OCI-LY7 (cell line): ENCODE results near the gene FRAS1. TPM values are rescaled to one million over a fixed set of nuclear protein-coding genes. Genes with fewer than 3 reads are reported as not detected.

Experiments
- BruUV-seq: library from RNA; stranded (reverse); fragments of 400-500 nt; replicated peaks from 2 replicates; lab custom pipeline; 2021; lab: Mats Ljungman, UMichigan
- CTCF ChIA-PET: fragments of 300-600 bp; sonication (Branson Sonifier 250); formaldehyde crosslinking; loops from one replicate; lab custom pipeline; 2022; ENCODE audit warnings: antibody characterized with exemption; ENCODE audit not compliant: unreplicated experiment; lab: Charles Lee
- POLR2A ChIA-PET: fragments of 300-600 bp; sonication (Branson Sonifier 250); formaldehyde crosslinking; loops from one replicate; lab custom pipeline; 2022; ENCODE audit warnings: antibody characterized with exemption; lab: Charles Lee
- DNase-seq: peaks from one replicate; pipeline ENCODE4 v3.0.0-alpha.2; 2015; ENCODE audit warnings: low spot score
- H2AFZ ChIP-seq: fragments of 200-600 bp; sonication (generic), shearing (Covaris generic); 2 replicates; pipeline ENCODE4 v1.6.1; 2014; ENCODE audit warnings: mild to moderate bottlenecking, antibody characterized with exemption, low read length, moderate library complexity
- H3K27ac ChIP-seq: fragments of 200-600 bp; sonication (generic); 2 replicates; pipeline ENCODE4 v1.5.1; 2014; ENCODE audit warnings: mixed run types, low read depth, mild to moderate bottlenecking, moderate library complexity, low read length, inconsistent platforms; ENCODE audit not compliant: poor library complexity, severe bottlenecking
- H3K36me3 ChIP-seq: fragments of 200-600 bp; sonication (generic); 2 replicates; pipeline ENCODE4 v1.6.1; 2014; ENCODE audit warnings: mild to moderate bottlenecking, antibody characterized with exemption, low read length, moderate library complexity, mixed read lengths; ENCODE audit not compliant: insufficient read depth
- H3K4me1 ChIP-seq: fragments of 200-600 bp; sonication (generic); 2 replicates; pipeline ENCODE4 v1.5.1; 2014; ENCODE audit warnings: mild to moderate bottlenecking, low read length; ENCODE audit not compliant: insufficient read depth, poor library complexity, severe bottlenecking
- H3K4me2 ChIP-seq: fragments of 200-600 bp; sonication (generic); 2 replicates; pipeline ENCODE4 v1.6.1; 2014; ENCODE audit warnings: mild to moderate bottlenecking, low read length
- H3K4me3 ChIP-seq: fragments of 200-600 bp; sonication (generic); 2 replicates; pipeline ENCODE4 v1.5.1; 2014; ENCODE audit warnings: mild to moderate bottlenecking, low read depth, low read length; ENCODE audit not compliant: poor library complexity, severe bottlenecking
- H3K79me2 ChIP-seq: fragments of 200-600 bp; sonication (generic); 2 replicates; pipeline ENCODE4 v1.6.1; 2016; ENCODE audit warnings: low read depth, mild to moderate bottlenecking, low read length, moderate library complexity, mixed read lengths; ENCODE audit not compliant: insufficient read depth
- H3K9me2 ChIP-seq: fragments of 200-600 bp; sonication (generic); 2 replicates; pipeline ENCODE4 v1.6.1; 2016; ENCODE audit warnings: mild to moderate bottlenecking, low read length, mixed read lengths; ENCODE audit not compliant: insufficient read depth
- H3K9me3 ChIP-seq: fragments of 200-600 bp; sonication (generic); 2 replicates; pipeline ENCODE4 v1.6.1; 2014; ENCODE audit warnings: mild to moderate bottlenecking, mixed run types, low read length, mixed read lengths
- H4K20me1 ChIP-seq: fragments of 200-600 bp; sonication (generic); 2 replicates; pipeline ENCODE4 v1.6.1; 2014; ENCODE audit warnings: mild to moderate bottlenecking, antibody characterized with exemption, low read length, moderate library complexity, mixed read lengths; ENCODE audit not compliant: insufficient read depth
- EZH2phosphoT487 ChIP-seq: fragments of 200-600 bp; sonication (generic); IDR thresholded peaks from 2 replicates; pipeline ENCODE4 v1.6.1; 2018; ENCODE audit warnings: low read depth, borderline replicate concordance, mild to moderate bottlenecking, mixed run types, antibody characterized with exemption, low read length, moderate library complexity, mixed read lengths
- intact Hi-C: fragments of 100-400 bp; cut with micrococcal nuclease; formaldehyde crosslinking; loops from one replicate; pipeline ENCODE4 v1.10.0; 2022; ENCODE audit not compliant: unreplicated experiment
- total RNA-seq, 2 experiments: library from RNA; depleted of rRNA in 1 of 2; stranded (reverse); fragments of >200 nt in 1 of 2; shearing (Covaris generic) in 1 of 2; gene quantifications; 2 replicates each; pipeline ENCODE4 v1.2.3, GENCODE V29; 2014 to 2022
- TF ChIP-seq, protein P1 (sequence below): fragments of 200-600 bp; sonication (generic); conservative IDR thresholded peaks from 2 replicates; pipeline ENCODE4 v1.5.1; 2014; ENCODE audit warnings: mild to moderate bottlenecking, antibody characterized with exemption, low read length, moderate library complexity, mixed read lengths

The FRAS1 gene
- total RNA-seq, 2 experiments from 2014 or later: 0.19 to 0.30 TPM

DNA sequence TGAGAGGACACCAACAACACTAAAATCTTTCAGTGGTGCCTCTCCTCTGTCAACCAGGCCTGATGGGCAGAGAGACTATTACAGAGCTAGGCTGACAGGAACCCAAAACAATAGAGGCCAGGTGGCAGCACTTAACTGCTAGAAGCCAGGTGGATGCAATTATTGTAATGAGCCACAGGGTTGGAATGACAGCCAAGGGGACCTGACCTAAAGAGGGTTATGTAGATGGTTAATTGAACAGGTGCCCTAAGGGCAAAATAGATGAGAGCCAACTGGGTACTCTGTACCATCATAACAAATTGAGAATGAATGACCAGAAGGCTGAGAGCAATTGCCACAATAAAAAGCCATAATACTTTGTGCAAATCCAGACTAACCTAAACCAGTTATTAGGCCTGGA lies 24.7 kb upstream of the FRAS1 start:
- no peaks in the 10 kb centered on the region for H3K9me2 ChIP-seq
- TF ChIP-seq, protein P1, sequence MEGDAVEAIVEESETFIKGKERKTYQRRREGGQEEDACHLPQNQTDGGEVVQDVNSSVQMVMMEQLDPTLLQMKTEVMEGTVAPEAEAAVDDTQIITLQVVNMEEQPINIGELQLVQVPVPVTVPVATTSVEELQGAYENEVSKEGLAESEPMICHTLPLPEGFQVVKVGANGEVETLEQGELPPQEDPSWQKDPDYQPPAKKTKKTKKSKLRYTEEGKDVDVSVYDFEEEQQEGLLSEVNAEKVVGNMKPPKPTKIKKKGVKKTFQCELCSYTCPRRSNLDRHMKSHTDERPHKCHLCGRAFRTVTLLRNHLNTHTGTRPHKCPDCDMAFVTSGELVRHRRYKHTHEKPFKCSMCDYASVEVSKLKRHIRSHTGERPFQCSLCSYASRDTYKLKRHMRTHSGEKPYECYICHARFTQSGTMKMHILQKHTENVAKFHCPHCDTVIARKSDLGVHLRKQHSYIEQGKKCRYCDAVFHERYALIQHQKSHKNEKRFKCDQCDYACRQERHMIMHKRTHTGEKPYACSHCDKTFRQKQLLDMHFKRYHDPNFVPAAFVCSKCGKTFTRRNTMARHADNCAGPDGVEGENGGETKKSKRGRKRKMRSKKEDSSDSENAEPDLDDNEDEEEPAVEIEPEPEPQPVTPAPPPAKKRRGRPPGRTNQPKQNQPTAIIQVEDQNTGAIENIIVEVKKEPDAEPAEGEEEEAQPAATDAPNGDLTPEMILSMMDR: peak; percentile 38; the same call in 1 of the 2 replicates
- TF ChIP-seq EZH2phosphoT487: no peak
- H3K27ac ChIP-seq: no peak overlapping the region
- no TSS peak for BruUV-seq
- ChIA-PET POLR2A (no interaction called here), CTCF (no interaction called here)
- intact Hi-C loops: no loop called here
- no peaks in the 10 kb centered on the region for H3K4me1 ChIP-seq
- DNase-seq: peak; percentile 10
- no peaks in the 10 kb centered on the region for H3K36me3 ChIP-seq
- H3K79me2 ChIP-seq: no peaks in the 10 kb centered on the region
- no peak overlapping the region for H3K4me2 ChIP-seq
- no peak overlapping the region for H3K4me3 ChIP-seq
- no peak overlapping the region for H2AFZ ChIP-seq
- no peaks in the 10 kb centered on the region for H4K20me1 ChIP-seq
- H3K9me3 ChIP-seq: no peaks in the 10 kb centered on the region

DNA sequence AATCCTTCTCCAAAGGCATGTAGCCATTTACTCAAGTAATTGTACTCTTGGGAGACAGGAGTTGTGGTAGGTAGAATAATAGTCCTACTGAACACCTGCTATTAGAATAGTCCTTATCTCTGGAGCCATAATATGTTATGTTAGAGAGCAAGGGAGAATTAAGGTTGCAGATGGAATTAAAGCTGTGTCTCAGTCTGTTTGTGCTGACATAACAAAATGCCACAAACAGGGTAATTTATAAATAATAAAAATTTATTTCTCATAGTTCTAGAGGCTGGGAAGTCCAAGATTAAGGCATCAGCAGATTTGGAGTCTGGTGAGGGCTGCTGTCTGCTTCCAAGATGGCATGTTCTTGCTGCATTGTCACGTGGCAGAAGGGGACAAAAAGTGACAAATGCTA lies 24.2 kb upstream of the FRAS1 start:
- H3K27ac ChIP-seq: no peak overlapping the region
- H3K4me2 ChIP-seq: no peak overlapping the region
- no peak overlapping the region for H2AFZ ChIP-seq
- H3K79me2 ChIP-seq: no peaks in the 10 kb centered on the region
- H3K9me2 ChIP-seq: no peaks in the 10 kb centered on the region
- CTCF ChIA-PET: no interaction called here
- no peaks in the 10 kb centered on the region for H3K36me3 ChIP-seq
- no peak overlapping the region for H3K4me3 ChIP-seq
- POLR2A ChIA-PET: no interaction called here
- no peaks in the 10 kb centered on the region for H4K20me1 ChIP-seq
- DNase-seq: no peak
- BruUV-seq: no TSS peak
- no peak for TF ChIP-seq EZH2phosphoT487
- TF ChIP-seq, protein P1: no peak
- no peaks in the 10 kb centered on the region for H3K9me3 ChIP-seq
- intact Hi-C loops: no loop called here
- H3K4me1 ChIP-seq: no peaks in the 10 kb centered on the region

DNA sequence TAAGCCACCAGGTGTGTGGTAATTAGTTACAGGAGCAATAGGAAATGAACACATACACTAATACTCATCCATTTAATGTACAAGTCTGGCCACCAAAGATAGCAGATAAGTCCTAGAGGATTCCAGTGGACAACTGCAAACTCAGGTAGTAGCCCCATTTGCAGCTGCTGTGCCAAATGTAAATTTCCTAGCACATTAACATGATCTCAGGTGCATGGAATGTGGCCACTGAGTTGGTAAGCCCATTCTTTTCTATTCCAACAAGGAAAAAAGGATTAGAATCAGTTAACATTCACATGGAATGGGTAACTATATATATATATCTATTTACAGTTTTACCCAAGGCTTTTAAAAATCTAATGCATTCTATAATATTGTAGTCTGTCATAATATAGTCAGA lies 23.3 kb upstream of the FRAS1 start:
- Histone ChIP-seq H4K20me1 (no peaks in the 10 kb centered on the region), H2AFZ (no peak overlapping the region), H3K4me1 (no peaks in the 10 kb centered on the region), H3K79me2 (no peaks in the 10 kb centered on the region), H3K4me2 (no peak overlapping the region), H3K27ac (no peak overlapping the region), H3K9me2 (no peaks in the 10 kb centered on the region), H3K9me3 (no peaks in the 10 kb centered on the region), H3K4me3 (no peak overlapping the region), H3K36me3 (no peaks in the 10 kb centered on the region)
- TF ChIP-seq, protein P1: no peak
- no peak for TF ChIP-seq EZH2phosphoT487
- no TSS peak for BruUV-seq
- intact Hi-C loops: no loop called here
- ChIA-PET POLR2A (no interaction called here), CTCF (no interaction called here)
- DNase-seq: no peak
